Right lobe of liver (tissue), 6 donors: ENCODE results near the gene DLG5. TPM values are rescaled to one million over a fixed set of nuclear protein-coding genes. Genes with fewer than 3 reads are reported as not detected.

Experiments used
- ATAC-seq, 4 donors: fragments of 200-7000 bp; cut with Tn5 transposase; one replicate each; pipeline ENCODE4 v1.9.1; 2020; ENCODE audit warnings: mild to moderate bottlenecking in 4 of 4, moderate library complexity in 4 of 4
- DNase-seq, 3 donors: peaks; one replicate each; pipeline ENCODE4 v3.0.0-alpha.2; 2020
- H3K27ac ChIP-seq, 3 donors: fragments of 200-600 bp; one replicate each; pipeline ENCODE4 v1.8.0; 2022
- H3K27me3 ChIP-seq, 2 donors: fragments of 200-600 bp; one replicate each; pipeline ENCODE4 v1.8.0; 2022
- H3K36me3 ChIP-seq, 4 donors: fragments of 200-600 bp; sonication (generic) in 1 of 4; one replicate each; pipeline versions ENCODE4 v1.5.1 to v1.8.0; 2017 to 2022; ENCODE audit warnings: control low read depth in 1 of 4
- H3K4me1 ChIP-seq, 4 donors: fragments of 200-600 bp; sonication (generic) in 1 of 4; one replicate each; pipeline versions ENCODE4 v1.5.1 to v1.8.0; 2017 to 2022; ENCODE audit warnings: control low read depth in 1 of 4
- H3K4me3 ChIP-seq, 3 donors: fragments of 200-600 bp; one replicate each; pipeline ENCODE4 v1.8.0; 2022
- H3K9me3 ChIP-seq, 4 donors: fragments of 200-600 bp; sonication (generic) in 1 of 4; one replicate each; pipeline versions ENCODE4 v1.5.1 to v1.8.0; 2017 to 2022; ENCODE audit warnings: control low read depth in 1 of 4
- POLR2A ChIP-seq: fragments of 450-650 bp; IDR thresholded peaks from one replicate; pipeline ENCODE4 v1.6.1; 2017; ENCODE audit warnings: antibody characterized with exemption, mild to moderate bottlenecking
- WGBS: methylation state at CpG from one replicate; pipeline ENCODE4 v1.1.6; 2018; ENCODE audit warnings: low coverage, low lambda C conversion rate; ENCODE audit not compliant: insufficient coverage; ENCODE audit errors: missing lambda C conversion rate; 5-methylcytosine and 5-hydroxymethylcytosine counted together
- intact Hi-C, 2 donors: fragments of 100-400 bp; cut with DNase I; formaldehyde crosslinking; loops; one replicate each; pipeline versions ENCODE4 v1.11.2 to v1.14.1; 2022
- total RNA-seq, 6 experiments: library from RNA; depleted of rRNA in 2 of 6; stranded (reverse); fragments of >200 nt in 2 of 6; fragmentation: NEBNext Ultra II Directional in 3 of 6; extraction: Animal tissue kit (Norgen Biotek cat#: 25700) in 3 of 6; gene quantifications; one replicate each; pipeline versions ENCODE4 v1.1.0 to v1.2.4, GENCODE V29; 2016 to 2023
- TF ChIP-seq, protein P1 (sequence below), 4 donors: fragments of 200-600 bp in 3 of 4; fragments of 450-650 bp in 1 of 4; IDR thresholded peaks; one replicate each; pipeline versions ENCODE4 v1.5.1 to v1.8.0; 2016 to 2022; ENCODE audit warnings: antibody characterized with exemption in 4 of 4, mild to moderate bottlenecking in 2 of 4
- donor health status: DM: no; HTN: yes; CAD: no.
- donor health status: DM: no; HTN: no; CAD: no.
- donor health status: DM: no; HTN: no; CAD: no.
- donor health status: DM: no; HTN: yes; CAD: no.
- donor health status: DM: no; HTN: yes; CAD: no.

Gene DLG5
- total RNA-seq, 6 experiments from 2014 or later: 5.6 to 8.8 (median 7.6) TPM

DNA sequence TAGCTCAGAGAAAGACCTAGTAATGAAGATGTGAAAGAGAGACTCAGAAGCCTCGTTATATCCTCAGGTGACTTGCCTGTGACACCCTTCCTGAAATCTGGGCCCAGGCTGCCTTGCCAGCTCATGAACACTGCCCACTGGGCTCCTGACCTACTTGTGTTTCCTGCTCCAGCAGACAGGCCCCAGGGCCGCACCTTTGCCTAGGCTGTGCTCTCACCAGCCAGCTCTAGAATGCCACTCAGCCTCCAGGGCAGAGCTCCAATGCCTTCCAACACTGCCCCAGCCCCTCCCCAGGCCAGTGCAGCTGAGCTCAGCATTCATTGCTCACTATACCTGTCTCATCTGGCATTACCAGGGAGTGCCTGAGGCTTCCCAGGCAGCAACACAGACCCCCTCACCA lies 94.3 kb downstream of the DLG5 start:
- Histone ChIP-seq H3K27me3 (no peaks in the 10 kb centered on the region), H3K36me3 (peaks cover 0 to 17% (median 6%) of the 10 kb centered on the region in 4 donors), H3K4me3 (no peak overlapping the region), H3K9me3 (no peaks in the 10 kb centered on the region), H3K4me1 (no peaks in the 10 kb centered on the region), H3K27ac (no peak overlapping the region)
- WGBS: 100% methylated on average over 1 of the region's 2 CpGs
- DNase-seq (peak in 1 of 3 donors; percentile 34), ATAC-seq (no peak)
- TF ChIP-seq POLR2A: no peak
- TF ChIP-seq, protein P1, sequence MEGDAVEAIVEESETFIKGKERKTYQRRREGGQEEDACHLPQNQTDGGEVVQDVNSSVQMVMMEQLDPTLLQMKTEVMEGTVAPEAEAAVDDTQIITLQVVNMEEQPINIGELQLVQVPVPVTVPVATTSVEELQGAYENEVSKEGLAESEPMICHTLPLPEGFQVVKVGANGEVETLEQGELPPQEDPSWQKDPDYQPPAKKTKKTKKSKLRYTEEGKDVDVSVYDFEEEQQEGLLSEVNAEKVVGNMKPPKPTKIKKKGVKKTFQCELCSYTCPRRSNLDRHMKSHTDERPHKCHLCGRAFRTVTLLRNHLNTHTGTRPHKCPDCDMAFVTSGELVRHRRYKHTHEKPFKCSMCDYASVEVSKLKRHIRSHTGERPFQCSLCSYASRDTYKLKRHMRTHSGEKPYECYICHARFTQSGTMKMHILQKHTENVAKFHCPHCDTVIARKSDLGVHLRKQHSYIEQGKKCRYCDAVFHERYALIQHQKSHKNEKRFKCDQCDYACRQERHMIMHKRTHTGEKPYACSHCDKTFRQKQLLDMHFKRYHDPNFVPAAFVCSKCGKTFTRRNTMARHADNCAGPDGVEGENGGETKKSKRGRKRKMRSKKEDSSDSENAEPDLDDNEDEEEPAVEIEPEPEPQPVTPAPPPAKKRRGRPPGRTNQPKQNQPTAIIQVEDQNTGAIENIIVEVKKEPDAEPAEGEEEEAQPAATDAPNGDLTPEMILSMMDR (IDR thresholded peaks at IDR 0.05): no peak
- intact Hi-C loops: loop anchor here in 1 of 2 donors (10.0 kb wide), 1 partner anchor 193 kb away; the partner anchor contains the start of gene POLR3A

DNA sequence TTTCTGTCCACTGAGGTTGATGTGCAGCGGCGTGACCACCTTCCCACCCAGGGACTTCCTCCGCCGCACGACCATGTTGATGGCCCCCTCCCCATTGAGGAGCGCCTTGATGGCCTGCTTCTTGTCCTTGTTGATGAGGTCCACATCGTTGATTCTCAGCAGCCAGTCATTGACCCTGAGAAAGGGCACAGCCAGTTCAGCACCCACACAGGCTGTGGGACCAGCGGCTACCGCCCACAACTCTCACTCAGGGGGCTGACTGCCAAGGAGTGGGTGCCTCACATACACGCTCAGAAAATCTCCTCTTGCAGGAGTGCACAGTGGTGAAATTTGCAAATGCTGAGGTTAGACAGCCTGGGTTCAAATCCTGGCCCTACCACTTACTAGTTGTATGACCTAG lies 97.2 kb downstream of the DLG5 start:
- Histone ChIP-seq H3K4me1 (no peaks in the 10 kb centered on the region), H3K36me3 (peaks cover 0 to 22% (median 6%) of the 10 kb centered on the region in 4 donors), H3K27ac (no peak overlapping the region), H3K9me3 (no peaks in the 10 kb centered on the region), H3K27me3 (no peaks in the 10 kb centered on the region), H3K4me3 (no peak overlapping the region)
- intact Hi-C loops: no loop called here
- WGBS: 92% methylated on average over 5 of the region's 10 CpGs
- ATAC-seq: no peak
- TF ChIP-seq POLR2A: no peak
- TF ChIP-seq, protein P1 (IDR thresholded peaks at IDR 0.05): no peak
- peak in 1 of 3 donors; percentile 31 for DNase-seq

DNA sequence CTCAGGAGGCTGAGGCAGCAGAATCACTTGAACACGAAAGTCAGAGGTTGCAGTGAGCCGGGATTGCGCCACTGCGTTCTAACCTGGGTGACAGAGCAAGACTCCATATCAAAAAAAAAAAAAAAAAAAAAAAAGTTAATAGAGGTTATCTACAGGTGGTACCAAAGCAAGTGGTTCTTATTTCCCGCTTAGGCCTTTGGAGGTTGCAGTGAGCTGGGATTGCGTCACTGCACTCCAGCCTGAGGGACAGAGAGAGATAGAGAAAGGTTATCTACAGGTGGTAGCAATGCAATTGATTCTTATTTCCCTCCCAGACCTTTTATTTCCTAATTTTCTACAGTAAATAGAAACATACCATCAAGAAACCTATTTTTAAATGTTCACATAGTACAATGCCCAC lies 98.2 kb downstream of the DLG5 start:
- H3K9me3 ChIP-seq: no peaks in the 10 kb centered on the region
- H3K27ac ChIP-seq: no peak overlapping the region
- peaks cover 0 to 18% (median 6%) of the 10 kb centered on the region in 4 donors for H3K36me3 ChIP-seq
- H3K4me1 ChIP-seq: no peaks in the 10 kb centered on the region
- H3K4me3 ChIP-seq: no peak overlapping the region
- no peak for TF ChIP-seq POLR2A
- TF ChIP-seq, protein P1 (IDR thresholded peaks at IDR 0.05): no peak
- H3K27me3 ChIP-seq: no peaks in the 10 kb centered on the region
- intact Hi-C loops: no loop called here
- DNase-seq: no peak
- 80% methylated on average over 6 of the region's 6 CpGs for WGBS
- ATAC-seq: peak in 3 of 4 donors; percentile 36 to 67 (median 46)

DNA sequence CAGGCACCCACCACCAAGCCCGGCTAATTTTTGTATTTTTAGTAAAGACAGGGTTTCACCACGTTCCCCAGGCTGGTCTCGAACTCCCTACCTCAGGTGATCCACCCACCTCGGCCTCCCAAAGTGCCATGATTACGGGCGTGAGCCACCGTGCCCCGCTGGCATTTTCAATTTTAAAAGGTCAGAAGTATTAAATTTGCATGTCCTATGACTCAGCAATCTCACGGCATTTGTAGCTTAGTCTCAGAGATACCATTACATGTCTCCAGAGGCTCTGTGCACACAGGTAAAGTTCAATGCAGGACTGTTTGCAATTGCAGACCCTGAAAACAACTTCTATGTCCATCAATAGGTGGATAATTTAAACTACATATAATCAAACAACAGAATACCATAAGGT lies 99.2 kb downstream of the DLG5 start:
- no peaks in the 10 kb centered on the region for H3K9me3 ChIP-seq
- H3K4me3 ChIP-seq: no peak overlapping the region
- no peak overlapping the region for H3K27ac ChIP-seq
- no peak for ATAC-seq
- TF ChIP-seq POLR2A: no peak
- TF ChIP-seq, protein P1 (IDR thresholded peaks at IDR 0.05): no peak
- no peaks in the 10 kb centered on the region for H3K4me1 ChIP-seq
- H3K27me3 ChIP-seq: no peaks in the 10 kb centered on the region
- DNase-seq: no peak
- peaks cover 0 to 15% (median 6%) of the 10 kb centered on the region in 4 donors for H3K36me3 ChIP-seq
- intact Hi-C loops: no loop called here
- 92% methylated on average over 8 of the region's 9 CpGs for WGBS

DNA sequence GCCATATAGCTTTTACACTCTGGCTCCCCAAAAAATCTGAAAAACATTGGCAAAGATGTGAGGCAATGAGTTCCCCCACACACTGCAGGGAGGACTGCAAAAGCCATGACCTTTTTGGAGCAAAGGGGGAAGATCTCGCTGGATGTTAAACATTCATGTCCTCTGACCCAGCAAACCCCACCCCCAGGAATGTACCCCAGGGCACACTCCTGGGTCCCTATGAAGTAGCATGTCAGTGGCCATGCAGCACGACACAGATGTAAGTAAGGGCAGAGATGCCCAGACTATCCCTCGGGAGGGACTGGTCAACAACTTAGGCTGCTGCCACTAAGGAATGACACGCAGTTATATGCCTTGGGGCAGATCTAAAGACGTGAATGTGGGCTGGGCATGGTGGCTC lies 100.6 kb downstream of the DLG5 start:
- no peaks in the 10 kb centered on the region for H3K4me1 ChIP-seq
- WGBS: 73% methylated on average over 4 of the region's 5 CpGs
- no peaks in the 10 kb centered on the region for H3K27me3 ChIP-seq
- H3K9me3 ChIP-seq: no peaks in the 10 kb centered on the region
- ATAC-seq (no peak), DNase-seq (no peak)
- H3K36me3 ChIP-seq: peaks cover 0 to 15% (median 6%) of the 10 kb centered on the region in 4 donors
- no peak overlapping the region for H3K27ac ChIP-seq
- no peak for TF ChIP-seq POLR2A
- TF ChIP-seq, protein P1 (IDR thresholded peaks at IDR 0.05): no peak
- H3K4me3 ChIP-seq: no peak overlapping the region
- intact Hi-C loops: no loop called here
